Activated T-helper 17 cell treated with anti-CD3 and anti-CD28 coated beads, Interleukin-2, amount 50 U/mL, for 72 hours (primary cell): ENCODE measurements around the gene GRPEL2. TPM values are rescaled to one million over a fixed set of nuclear protein-coding genes. Genes with fewer than 3 reads are reported as not detected.

Experiments used
- ATAC-seq: fragments of 150-1000 bp; cut with Tn5 transposase; replicated peaks from 2 replicates; pipeline ENCODE4 v1.10.0; 2021; ENCODE audit warnings: mild to moderate bottlenecking, moderate library complexity
- H3K27ac Mint-ChIP-seq: one replicate; pipeline ENCODE4 v1.8.0; 2022; ENCODE audit warnings: mixed read lengths
- H3K27me3 Mint-ChIP-seq: one replicate; pipeline ENCODE4 v1.8.0; 2022; ENCODE audit warnings: mixed read lengths
- H3K36me3 Mint-ChIP-seq: one replicate; pipeline ENCODE4 v1.8.0; 2022; ENCODE audit warnings: low read depth, mild to moderate bottlenecking, mixed read lengths
- H3K4me1 Mint-ChIP-seq: one replicate; pipeline ENCODE4 v1.8.0; 2022; ENCODE audit warnings: mixed read lengths
- H3K4me3 Mint-ChIP-seq: one replicate; pipeline ENCODE4 v1.8.0; 2022; ENCODE audit warnings: mild to moderate bottlenecking, mixed read lengths
- H3K9me3 Mint-ChIP-seq: one replicate; pipeline ENCODE4 v1.8.0; 2022; ENCODE audit warnings: mixed read lengths
- total RNA-seq, 2 donors: library from RNA; stranded (reverse); gene quantifications; one replicate each; pipeline ENCODE4 v1.2.3, GENCODE V29; 2022

GRPEL2 gene
- total RNA-seq, 2 donors from 2014 or later = 27.6 to 28.1 TPM

DNA sequence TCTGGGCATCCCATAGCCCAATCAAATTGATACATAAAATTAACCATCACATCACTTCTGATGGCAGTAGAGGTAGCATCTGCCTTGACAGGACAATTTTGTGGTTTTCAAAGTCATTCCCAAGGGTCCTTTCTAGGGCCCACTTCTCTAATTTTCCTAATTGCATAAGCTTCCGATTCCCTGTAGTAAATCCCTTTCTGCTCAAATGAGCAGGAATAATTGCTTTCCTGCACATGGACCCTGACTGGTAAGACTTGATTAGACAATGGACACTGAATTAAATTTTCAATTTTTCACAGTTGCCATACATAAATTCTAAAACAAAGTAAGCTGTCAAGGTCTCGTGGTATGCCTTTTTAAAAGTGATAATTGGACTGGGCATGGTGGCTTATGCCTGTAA is 55.8 kb downstream of the GRPEL2 start:
- no peaks in the 10 kb centered on the region for H3K36me3 Mint-ChIP-seq
- H3K27ac Mint-ChIP-seq = no peak overlapping the region
- peaks cover 7% of the 10 kb centered on the region for H3K27me3 Mint-ChIP-seq
- no peaks in the 10 kb centered on the region for H3K9me3 Mint-ChIP-seq
- no peak overlapping the region for H3K4me3 Mint-ChIP-seq
- H3K4me1 Mint-ChIP-seq = no peaks in the 10 kb centered on the region
- no peak for ATAC-seq

DNA sequence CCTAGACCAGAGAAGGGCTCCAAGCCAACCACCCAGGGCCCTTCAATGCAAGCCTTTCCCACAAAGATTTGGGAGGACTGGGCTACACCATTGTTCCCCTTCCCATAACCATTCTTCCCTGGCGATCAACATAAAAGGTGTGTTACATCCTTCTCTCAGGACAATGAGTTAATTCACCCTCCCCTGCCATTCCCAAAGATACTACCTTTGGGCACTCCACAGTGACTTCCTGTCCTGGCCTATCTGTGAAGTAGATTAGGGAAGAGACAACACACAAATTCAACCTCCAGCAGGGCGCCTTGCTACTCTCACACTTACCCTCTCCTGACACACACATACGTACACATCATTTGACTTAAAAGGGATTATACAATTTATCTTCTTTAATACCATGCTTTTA is 57.0 kb downstream of the GRPEL2 start:
- Mint-ChIP-seq H3K36me3 (no peaks in the 10 kb centered on the region), H3K27ac (no peak overlapping the region), H3K4me1 (no peaks in the 10 kb centered on the region), H3K27me3 (peaks cover 4% of the 10 kb centered on the region), H3K9me3 (no peaks in the 10 kb centered on the region), H3K4me3 (no peak overlapping the region)
- no peak for ATAC-seq

Other genes starting within 250 kb of the GRPEL2 start
- under 1 TPM; 0.41 to 0.61 TPM for gene ABLIM3, start 204.0 kb upstream of the GRPEL2 start, total RNA-seq
- under 1 TPM in 1 of 2 donors, not detected in 1; 0.16 TPM for gene AFAP1L1, start 73.6 kb upstream of the GRPEL2 start, total RNA-seq
- gene PCYOX1L, start 12.5 kb downstream of the GRPEL2 start, total RNA-seq = 10 to 100 TPM; 11.9 to 19.7 TPM
- gene IL17B, start 33.8 kb downstream of the GRPEL2 start, total RNA-seq = not detected
- gene CSNK1A1, start 205.9 kb downstream of the GRPEL2 start, total RNA-seq = 100 to 1,000 TPM; 167 to 175 TPM
- under 1 TPM; 0.06 to 0.64 TPM for gene ARHGEF37, start 236.0 kb downstream of the GRPEL2 start, total RNA-seq